H9 (cell line): ENCODE data around the gene PFKL. TPM values are rescaled to one million over a fixed set of nuclear protein-coding genes. Genes with fewer than 3 reads are reported as not detected.

ENCODE experiments used
- DNase-seq: peaks from one replicate; pipeline ENCODE4 v3.0.0-alpha.2; 2017
- H2AFZ ChIP-seq: one replicate; pipeline ENCODE4 v1.6.1; 2013; ENCODE audit warnings: mild to moderate bottlenecking, low read length, control low read depth, moderate library complexity
- H2AK5ac ChIP-seq: 2 replicates; pipeline ENCODE4 v1.6.1; 2013; ENCODE audit warnings: low read length, control low read depth, mixed read lengths; ENCODE audit not compliant: insufficient read length
- H2BK120ac ChIP-seq: one replicate; pipeline ENCODE4 v1.6.1; 2013; ENCODE audit warnings: low read depth, mild to moderate bottlenecking, low read length, control low read depth, inconsistent platforms; ENCODE audit not compliant: poor library complexity, severe bottlenecking
- H2BK12ac ChIP-seq: 2 replicates; pipeline ENCODE4 v1.6.1; 2013; ENCODE audit warnings: low read length, control low read depth, mixed read lengths, low read depth; ENCODE audit not compliant: insufficient read length
- H2BK15ac ChIP-seq: 2 replicates; pipeline ENCODE4 v1.6.1; 2013; ENCODE audit warnings: low read depth, low read length, control low read depth
- H2BK20ac ChIP-seq: one replicate; pipeline ENCODE4 v1.6.1; 2013; ENCODE audit warnings: low read depth, mild to moderate bottlenecking, low read length, control low read depth, inconsistent platforms; ENCODE audit not compliant: poor library complexity, severe bottlenecking
- H2BK5ac ChIP-seq: 2 replicates; pipeline ENCODE4 v1.6.1; 2013; ENCODE audit warnings: low read length, control low read depth, mixed read lengths; ENCODE audit not compliant: insufficient read length
- H3K14ac ChIP-seq: 2 replicates; pipeline ENCODE4 v1.6.1; 2013; ENCODE audit warnings: low read length, control low read depth; ENCODE audit not compliant: insufficient read depth
- H3K18ac ChIP-seq: 2 replicates; pipeline ENCODE4 v1.6.1; 2013; ENCODE audit warnings: low read depth, mild to moderate bottlenecking, mixed read lengths, low read length, control low read depth; ENCODE audit not compliant: insufficient read length
- H3K23ac ChIP-seq: 2 replicates; pipeline ENCODE4 v1.6.1; 2013; ENCODE audit warnings: low read length, control low read depth, mixed read lengths, low read depth; ENCODE audit not compliant: insufficient read length
- H3K23me2 ChIP-seq: 2 replicates; pipeline ENCODE4 v1.6.1; 2013; ENCODE audit warnings: low read depth, mild to moderate bottlenecking, mixed read lengths, low read length, control low read depth; ENCODE audit not compliant: insufficient read length, poor library complexity, severe bottlenecking
- H3K27ac ChIP-seq: 2 replicates; pipeline ENCODE4 v1.5.1; 2013; ENCODE audit warnings: low read length, control low read depth, mixed read lengths, low read depth; ENCODE audit not compliant: insufficient read length
- H3K27me3 ChIP-seq: 2 replicates; pipeline ENCODE4 v1.6.1; 2013; ENCODE audit warnings: low read length, control low read depth, inconsistent platforms; ENCODE audit not compliant: insufficient read depth
- H3K4ac ChIP-seq: 2 replicates; pipeline ENCODE4 v1.6.1; 2013; ENCODE audit warnings: low read depth, mild to moderate bottlenecking, control low read depth, inconsistent platforms, low read length, moderate library complexity
- H3K4me1 ChIP-seq: 2 replicates; pipeline ENCODE4 v1.6.1; 2013; ENCODE audit warnings: low read length, control low read depth, inconsistent platforms; ENCODE audit not compliant: insufficient read depth
- H3K4me2 ChIP-seq: 2 replicates; pipeline ENCODE4 v1.6.1; 2013; ENCODE audit warnings: low read length, control low read depth, mixed read lengths; ENCODE audit not compliant: insufficient read length, insufficient read depth
- H3K56ac ChIP-seq: 2 replicates; pipeline ENCODE4 v1.6.1; 2013; ENCODE audit warnings: low read depth, mild to moderate bottlenecking, mixed read lengths, low read length, control low read depth; ENCODE audit not compliant: insufficient read length
- H3K79me1 ChIP-seq: 2 replicates; pipeline ENCODE4 v1.6.1; 2013; ENCODE audit warnings: low read depth, mild to moderate bottlenecking, moderate library complexity, low read length, control low read depth, inconsistent platforms; ENCODE audit not compliant: insufficient read depth, poor library complexity, severe bottlenecking
- H3K79me2 ChIP-seq: 2 replicates; pipeline ENCODE4 v1.6.1; 2013; ENCODE audit warnings: low read length, control low read depth, inconsistent platforms; ENCODE audit not compliant: insufficient read depth
- H3K9ac ChIP-seq: 2 replicates; pipeline ENCODE4 v1.6.1; 2013; ENCODE audit warnings: low read length, control low read depth, mixed read lengths; ENCODE audit not compliant: insufficient read length; ENCODE audit errors: extremely low read depth
- H3K9me3 ChIP-seq: one replicate; pipeline ENCODE4 v1.6.1; 2013; ENCODE audit warnings: low read depth, low read length, inconsistent platforms; ENCODE audit not compliant: control insufficient read depth
- H3T11ph ChIP-seq: one replicate; pipeline ENCODE4 v1.6.1; 2013; ENCODE audit warnings: mild to moderate bottlenecking, low read length, control low read depth, inconsistent platforms
- H4K20me1 ChIP-seq: one replicate; pipeline ENCODE4 v1.6.1; 2013; ENCODE audit not compliant: control insufficient read depth, insufficient read length, insufficient read depth
- H4K5ac ChIP-seq: 2 replicates; pipeline ENCODE4 v1.6.1; 2013; ENCODE audit warnings: low read depth, mild to moderate bottlenecking, mixed read lengths, low read length, control low read depth; ENCODE audit not compliant: insufficient read length
- H4K8ac ChIP-seq: replicated peaks from 2 replicates; pipeline ENCODE4 v1.6.1; 2013; ENCODE audit warnings: low read length, control low read depth, mixed read lengths, low read depth; ENCODE audit not compliant: insufficient read length
- H4K91ac ChIP-seq: 2 replicates; pipeline ENCODE4 v1.6.1; 2013; ENCODE audit warnings: low read depth, mild to moderate bottlenecking, moderate library complexity, mixed read lengths, low read length, control low read depth; ENCODE audit not compliant: insufficient read length
- H3K27ac Mint-ChIP-seq, 3 experiments: 2 replicates in 2 of 3; 3 replicates in 1 of 3; pipeline ENCODE4 v1.8.0; 2020 to 2021; ENCODE audit warnings: mixed read lengths in 3 of 3, mild to moderate bottlenecking in 1 of 3, moderate library complexity in 1 of 3
- H3K27me3 Mint-ChIP-seq: 2 replicates; pipeline ENCODE4 v1.8.0; 2021; ENCODE audit warnings: low read depth, mild to moderate bottlenecking, moderate library complexity, mixed read lengths
- H3K36me3 Mint-ChIP-seq, 3 experiments: 2 replicates in 2 of 3; 3 replicates in 1 of 3; pipeline ENCODE4 v1.8.0; 2020 to 2021; ENCODE audit warnings: low read depth in 3 of 3, mixed read lengths in 3 of 3; ENCODE audit not compliant: insufficient read depth in 1 of 3
- H3K4me1 Mint-ChIP-seq, 2 experiments: 2 replicates each; pipeline ENCODE4 v1.8.0; 2020; ENCODE audit warnings: mixed read lengths in 2 of 2
- H3K4me3 Mint-ChIP-seq, 2 experiments: 2 replicates in 1 of 2; 3 replicates in 1 of 2; pipeline ENCODE4 v1.8.0; 2020 to 2021; ENCODE audit warnings: mild to moderate bottlenecking in 2 of 2, mixed read lengths in 2 of 2, moderate library complexity in 1 of 2
- H3K9me3 Mint-ChIP-seq, 2 experiments: 2 replicates in 1 of 2; 3 replicates in 1 of 2; pipeline ENCODE4 v1.8.0; 2020; ENCODE audit warnings: mild to moderate bottlenecking in 2 of 2, mixed read lengths in 2 of 2, moderate library complexity in 1 of 2
- WGBS: extraction: QIAGEN DNeasy Blood & Tissue Kit; methylation state at CpG from one replicate; pipeline ENCODE4 v1.1.7; 2013; ENCODE audit warnings: missing lambda C conversion rate, low lambda C conversion rate, mixed read lengths; ENCODE audit not compliant: insufficient read length; ENCODE audit errors: extremely low coverage; 5-methylcytosine and 5-hydroxymethylcytosine counted together
- total RNA-seq: library from RNA; stranded (reverse); gene quantifications from 2 replicates; pipeline ENCODE4 v1.2.1, GENCODE V29; 2021
- TF ChIP-seq, protein P1 (sequence below): fragments of 200-600 bp; sonication (generic); conservative IDR thresholded peaks from 3 replicates; pipeline ENCODE4 v1.8.0; 2021; ENCODE audit warnings: antibody characterized with exemption, mild to moderate bottlenecking

Gene PFKL
- total RNA-seq, 1 experiment from 2014 or later: 107 TPM

DNA sequence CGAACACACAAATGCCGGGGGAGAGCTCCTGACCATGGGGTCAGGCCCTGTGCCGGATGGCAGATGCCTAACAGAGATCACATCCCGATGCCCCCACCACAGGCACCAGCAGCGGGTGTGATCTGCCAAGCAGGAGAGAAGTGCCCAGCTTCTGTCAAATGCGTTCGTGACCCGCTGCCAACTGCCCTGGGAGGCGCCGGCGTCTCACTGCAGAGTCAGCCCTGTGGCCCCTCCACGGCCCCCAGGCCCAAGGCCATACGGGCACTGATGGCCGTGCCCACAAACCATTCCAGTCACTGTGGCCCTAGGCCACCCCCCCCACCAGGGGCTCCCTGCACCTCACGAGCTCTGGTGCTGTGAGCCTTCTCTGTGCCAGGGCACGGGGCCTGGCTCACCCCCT lies 31.4 kb downstream of the PFKL start:
- WGBS: no CpG with 5 or more reads among the region's 16 CpGs
- TF ChIP-seq, protein P1, sequence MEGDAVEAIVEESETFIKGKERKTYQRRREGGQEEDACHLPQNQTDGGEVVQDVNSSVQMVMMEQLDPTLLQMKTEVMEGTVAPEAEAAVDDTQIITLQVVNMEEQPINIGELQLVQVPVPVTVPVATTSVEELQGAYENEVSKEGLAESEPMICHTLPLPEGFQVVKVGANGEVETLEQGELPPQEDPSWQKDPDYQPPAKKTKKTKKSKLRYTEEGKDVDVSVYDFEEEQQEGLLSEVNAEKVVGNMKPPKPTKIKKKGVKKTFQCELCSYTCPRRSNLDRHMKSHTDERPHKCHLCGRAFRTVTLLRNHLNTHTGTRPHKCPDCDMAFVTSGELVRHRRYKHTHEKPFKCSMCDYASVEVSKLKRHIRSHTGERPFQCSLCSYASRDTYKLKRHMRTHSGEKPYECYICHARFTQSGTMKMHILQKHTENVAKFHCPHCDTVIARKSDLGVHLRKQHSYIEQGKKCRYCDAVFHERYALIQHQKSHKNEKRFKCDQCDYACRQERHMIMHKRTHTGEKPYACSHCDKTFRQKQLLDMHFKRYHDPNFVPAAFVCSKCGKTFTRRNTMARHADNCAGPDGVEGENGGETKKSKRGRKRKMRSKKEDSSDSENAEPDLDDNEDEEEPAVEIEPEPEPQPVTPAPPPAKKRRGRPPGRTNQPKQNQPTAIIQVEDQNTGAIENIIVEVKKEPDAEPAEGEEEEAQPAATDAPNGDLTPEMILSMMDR: no peak
- no peak for DNase-seq
- Histone ChIP-seq H3K27ac (no peak overlapping the region), H3K4ac (no peak overlapping the region), H3K14ac (no peak overlapping the region), H2BK12ac (no peak overlapping the region), H2AK5ac (no peak overlapping the region), H3K18ac (no peak overlapping the region), H3K79me2 (no peaks in the 10 kb centered on the region), H3T11ph (no peak overlapping the region), H3K23ac (no peak overlapping the region), H4K8ac (no peak overlapping the region), H3K4me2 (no peak overlapping the region), H3K56ac (no peak overlapping the region), H2AFZ (no peak overlapping the region), H2BK120ac (no peak overlapping the region), H2BK20ac (no peak overlapping the region), H4K20me1 (no peaks in the 10 kb centered on the region), H3K9ac (no peak overlapping the region), H4K5ac (no peak overlapping the region), H2BK5ac (no peak overlapping the region), H3K27me3 (no peaks in the 10 kb centered on the region), H3K23me2 (no peaks in the 10 kb centered on the region), H3K4me1 (no peaks in the 10 kb centered on the region), H3K79me1 (no peaks in the 10 kb centered on the region), H3K9me3 (no peaks in the 10 kb centered on the region), H4K91ac (no peak overlapping the region), H2BK15ac (no peak overlapping the region)
- no peaks in the 10 kb centered on the region for H3K9me3 Mint-ChIP-seq
- no peak overlapping the region for H3K27ac Mint-ChIP-seq
- H3K4me3 Mint-ChIP-seq: no peak overlapping the region
- H3K27me3 Mint-ChIP-seq: no peaks in the 10 kb centered on the region
- H3K36me3 Mint-ChIP-seq: peaks cover 0 to 7% (median 0%) of the 10 kb centered on the region in 3 experiments; a peak in 2 of 7 replicates
- 0 out of 4 replicates have a peak, but pooled peaks cover 0 to 3% of the 10 kb centered on the region in 2 experiments for H3K4me1 Mint-ChIP-seq
